GM12892 (cell line): ENCODE results near the gene ANKH.

Experiments used
- DNase-seq: peaks from one replicate; pipeline ENCODE4 v3.0.0; 2011; ENCODE audit not compliant: insufficient read length
- FAIRE-seq: peaks from 2 replicates; lab custom pipeline; 2011; peaks lifted over from hg19 to GRCh38; lab: Jason Lieb, UNC
- POLR2A ChIP-seq: IDR thresholded peaks from 2 replicates; pipeline ENCODE4 v1.6.1; 2011; ENCODE audit warnings: low read depth, low read length, control low read depth
- POLR2AphosphoS5 ChIP-seq: IDR thresholded peaks from 2 replicates; pipeline ENCODE4 v1.6.1; 2011; ENCODE audit warnings: low read depth, low read length, control low read depth
- TAF1 ChIP-seq: IDR thresholded peaks from 2 replicates; pipeline ENCODE4 v1.6.1; 2011; ENCODE audit warnings: low read depth, mild to moderate bottlenecking, control low read depth, low read length, borderline replicate concordance

ANKH gene

DNA sequence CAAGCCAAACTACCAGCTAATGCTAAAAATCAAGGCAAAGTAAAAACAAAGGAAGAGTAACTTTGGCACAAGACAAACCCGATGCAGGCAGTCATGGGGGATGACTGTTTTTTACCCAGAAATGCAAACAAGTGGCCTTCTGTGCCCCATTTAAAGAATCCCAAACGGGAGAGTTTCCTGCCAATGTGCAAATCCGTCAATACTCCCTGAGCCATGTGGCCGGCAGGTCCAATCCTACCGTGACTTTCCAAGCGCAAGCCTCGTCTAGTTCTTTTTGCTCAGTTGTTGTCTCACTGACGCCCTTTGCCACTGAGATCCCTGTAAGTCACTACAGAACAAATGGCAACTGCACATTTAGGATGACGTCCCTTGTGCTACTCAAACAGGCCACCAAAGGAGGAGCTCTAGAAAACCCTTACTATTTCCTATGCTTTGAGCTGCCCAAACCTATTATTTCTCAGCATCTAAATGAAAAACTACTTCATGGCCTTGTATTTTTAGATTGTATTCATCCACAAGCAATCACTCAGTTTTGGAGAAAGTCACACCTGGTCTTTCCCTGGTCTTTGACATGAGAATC is 163.7 kb downstream of the ANKH start:
- FAIRE-seq (no peak), DNase-seq (no peak)
- no peak for TF ChIP-seq POLR2AphosphoS5
- TF ChIP-seq POLR2A = no peak
- TF ChIP-seq TAF1 = no peak

DNA sequence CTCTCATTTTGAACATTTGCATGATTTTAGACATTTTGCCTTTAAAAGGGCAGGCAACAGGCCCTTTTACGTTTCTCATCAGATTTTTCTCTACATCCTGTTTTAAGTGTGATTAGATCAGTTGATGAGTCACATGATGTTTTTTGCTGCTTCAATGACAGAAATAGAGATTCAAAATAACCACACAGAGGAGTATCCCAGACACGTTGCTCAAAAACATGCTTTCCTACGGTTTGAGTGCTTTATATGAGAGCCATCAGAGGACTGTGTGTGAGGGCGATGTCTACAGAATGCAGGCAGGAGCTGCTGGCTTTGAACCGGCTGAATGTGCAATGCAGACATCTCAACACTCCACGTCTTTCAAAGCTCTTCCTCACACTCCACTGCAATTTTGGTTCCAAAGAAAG is 165.0 kb downstream of the ANKH start:
- DNase-seq (no peak), FAIRE-seq (no peak)
- TF ChIP-seq TAF1 = no peak
- TF ChIP-seq POLR2A = no peak
- no peak for TF ChIP-seq POLR2AphosphoS5

DNA sequence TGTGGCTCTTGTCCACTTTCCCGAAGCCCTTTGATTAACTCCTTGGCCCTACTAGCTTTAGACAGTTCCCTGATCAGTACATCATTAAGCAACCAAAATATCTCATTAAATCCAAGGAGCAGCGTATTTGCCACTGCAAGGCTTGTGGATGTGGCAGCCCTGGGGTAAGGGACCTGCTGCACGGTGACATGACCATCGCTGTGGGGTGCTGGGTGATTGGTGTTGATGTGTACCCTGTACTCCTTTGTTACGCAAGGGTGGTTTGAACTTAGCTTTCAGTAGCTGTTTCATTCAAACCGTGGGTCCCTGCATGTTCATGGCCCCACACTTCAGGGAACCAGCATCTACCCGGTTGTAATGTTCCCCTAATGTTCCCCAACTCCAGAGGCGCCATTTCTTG is 166.0 kb downstream of the ANKH start:
- no peak for FAIRE-seq
- no peak for TF ChIP-seq POLR2AphosphoS5
- no peak for TF ChIP-seq TAF1
- no peak for TF ChIP-seq POLR2A
- no peak for DNase-seq

DNA sequence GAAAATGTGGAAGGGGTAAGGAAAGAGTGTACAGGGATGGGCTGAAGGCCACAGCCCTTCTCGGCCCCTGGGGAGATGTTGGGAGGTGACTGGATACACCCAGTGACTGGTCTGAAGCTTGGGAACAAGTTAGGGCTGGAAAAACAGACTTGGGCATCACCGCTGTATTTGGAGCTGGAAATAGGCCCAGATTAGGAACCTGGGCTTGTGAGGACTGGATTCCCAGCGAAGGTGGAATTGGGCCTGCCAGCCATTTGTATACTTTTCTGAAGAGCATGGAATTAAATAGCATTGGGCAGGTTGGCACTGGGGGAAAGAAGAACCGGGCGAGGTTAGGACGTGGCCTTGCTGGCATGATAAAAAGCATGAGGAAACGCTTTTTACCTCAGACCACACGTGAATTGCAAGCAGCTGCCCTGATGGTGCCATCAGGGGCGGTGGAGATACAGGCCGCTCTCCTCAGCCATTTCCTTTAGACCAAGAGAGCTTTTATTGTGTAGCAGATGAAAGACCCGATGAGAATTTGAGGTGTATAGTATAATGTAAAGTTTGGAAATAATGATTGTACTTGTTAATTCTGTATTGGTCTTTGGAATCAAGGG is 169.2 kb downstream of the ANKH start:
- DNase-seq = no peak
- FAIRE-seq = no peak
- TF ChIP-seq POLR2AphosphoS5 (no peak), POLR2A (no peak), TAF1 (no peak)

DNA sequence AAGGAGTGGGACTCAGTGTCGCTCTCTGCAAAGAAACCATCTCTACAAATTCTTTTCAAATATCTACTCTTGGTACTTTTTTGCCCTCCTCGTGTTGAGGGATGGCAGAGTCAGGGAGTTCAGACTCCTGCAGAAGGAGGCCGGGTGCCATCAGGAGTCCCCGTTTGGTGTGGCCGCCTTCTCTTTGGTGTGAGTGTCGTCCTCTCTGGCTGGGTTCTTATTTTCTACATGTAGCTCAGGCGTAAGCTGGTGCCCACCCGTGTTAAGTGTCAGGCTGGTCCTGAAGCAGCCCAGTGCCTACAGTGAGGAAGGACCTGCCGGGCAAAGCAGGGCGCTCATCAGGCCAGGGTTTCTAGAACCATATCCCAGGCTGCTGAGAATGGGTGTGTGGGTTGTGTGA is 170.0 kb downstream of the ANKH start:
- no peak for TF ChIP-seq POLR2A
- no peak for TF ChIP-seq TAF1
- TF ChIP-seq POLR2AphosphoS5 = no peak
- FAIRE-seq (no peak), DNase-seq (no peak)

DNA sequence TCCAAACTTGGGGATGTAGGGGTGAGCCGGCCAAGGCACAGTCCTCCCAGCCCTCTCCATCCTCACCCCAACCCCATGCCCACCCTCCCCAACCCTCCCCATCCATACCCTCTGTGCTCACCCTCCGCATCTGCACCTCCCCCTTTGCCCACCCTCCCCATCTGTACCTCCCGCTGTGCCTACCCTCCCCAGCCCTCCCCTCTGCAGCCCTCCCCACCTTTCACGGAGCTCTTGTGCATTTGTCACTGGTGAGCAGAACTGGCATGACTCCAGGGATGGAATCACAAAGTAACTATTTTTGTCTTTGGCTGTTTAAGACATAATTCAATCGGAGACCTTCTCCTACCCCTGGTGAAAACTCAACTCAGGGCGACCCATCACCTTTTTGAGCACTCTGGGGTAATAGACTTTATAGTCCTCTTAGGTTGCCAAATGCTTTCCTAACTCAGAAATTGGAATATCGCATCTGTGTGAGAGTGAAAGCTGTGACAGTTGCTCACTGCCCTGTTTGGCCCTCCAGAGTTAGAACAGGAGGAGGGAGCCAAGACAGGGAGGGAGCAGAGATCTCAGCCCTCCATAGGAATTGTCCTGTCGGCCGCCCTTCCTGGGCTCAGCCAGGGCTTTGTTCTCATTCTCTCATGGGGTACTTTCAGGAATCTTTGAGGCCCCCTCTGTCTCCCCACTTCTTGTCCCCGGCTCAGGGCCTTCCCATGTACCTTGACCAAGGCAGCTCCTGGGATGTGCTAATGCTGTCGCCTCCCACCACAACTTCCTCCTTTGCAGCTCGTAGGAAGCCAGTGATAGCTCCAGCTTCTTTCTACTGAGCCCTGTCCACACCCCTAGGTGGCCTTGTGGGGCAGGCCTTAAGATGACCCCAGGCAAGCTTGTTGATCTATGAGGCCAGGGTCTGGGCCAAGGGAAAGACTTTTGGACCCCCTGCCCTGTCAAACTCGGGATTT is 170.8 kb downstream of the ANKH start:
- FAIRE-seq = no peak

DNA sequence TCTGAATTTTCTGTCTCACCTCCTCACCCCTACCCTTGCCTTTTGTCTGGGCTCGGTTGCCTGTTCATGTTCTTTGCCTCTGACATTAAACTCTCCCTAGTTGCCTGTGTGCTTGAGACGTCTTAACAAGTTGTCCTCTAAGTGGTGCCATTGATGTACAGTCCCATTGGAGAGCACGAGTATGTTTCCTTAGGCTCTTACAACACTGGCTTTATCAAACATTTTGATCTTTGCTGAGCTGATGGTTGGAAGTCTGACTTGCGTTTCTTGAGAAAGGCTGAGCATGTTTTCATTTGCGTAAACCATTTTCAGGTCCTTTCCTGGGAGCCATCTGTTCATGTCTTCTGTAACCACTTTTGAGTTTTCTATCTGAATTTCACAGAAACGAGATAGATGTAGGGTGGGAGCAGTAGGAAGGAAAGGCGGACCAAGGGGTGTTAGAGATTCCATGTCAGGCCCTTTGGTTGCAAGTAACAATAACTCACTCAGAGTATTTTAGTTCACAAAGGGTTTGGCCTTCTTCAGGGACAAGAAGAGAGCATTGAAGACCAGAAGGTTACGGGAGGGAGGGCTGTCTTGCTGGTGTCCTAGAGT is 171.7 kb downstream of the ANKH start:
- FAIRE-seq (no peak), DNase-seq (no peak)
- TF ChIP-seq POLR2A = no peak
- TF ChIP-seq TAF1 = no peak
- no peak for TF ChIP-seq POLR2AphosphoS5

More for the DNA sequence above, 170.8 kb downstream of the ANKH start:
- TF ChIP-seq POLR2AphosphoS5 (no peak; the same call in 1 of the 2 replicates), POLR2A (no peak), TAF1 (no peak)
- DNase-seq = no peak

DNA sequence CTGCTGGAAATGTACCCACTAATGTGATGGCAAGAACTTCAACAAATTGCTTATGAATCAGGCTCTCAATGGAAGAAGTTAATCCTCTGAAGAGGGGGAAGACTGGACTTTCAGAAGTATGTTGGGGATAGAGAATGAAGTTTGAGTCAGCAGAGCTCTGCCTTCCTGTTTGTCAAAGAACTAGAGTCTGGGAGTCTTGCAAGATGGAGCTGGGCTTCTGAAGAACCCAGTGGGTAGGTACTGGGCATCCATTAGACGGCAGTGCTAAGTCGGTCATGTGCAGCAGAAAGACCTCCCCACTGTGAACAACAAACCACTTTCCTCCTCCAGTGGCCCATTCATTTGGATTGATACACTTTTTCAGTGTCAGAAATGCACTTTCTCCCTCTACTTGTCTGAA is 172.4 kb downstream of the ANKH start:
- no peak for TF ChIP-seq POLR2A
- no peak for TF ChIP-seq TAF1
- no peak for TF ChIP-seq POLR2AphosphoS5
- DNase-seq = no peak
- no peak for FAIRE-seq

DNA sequence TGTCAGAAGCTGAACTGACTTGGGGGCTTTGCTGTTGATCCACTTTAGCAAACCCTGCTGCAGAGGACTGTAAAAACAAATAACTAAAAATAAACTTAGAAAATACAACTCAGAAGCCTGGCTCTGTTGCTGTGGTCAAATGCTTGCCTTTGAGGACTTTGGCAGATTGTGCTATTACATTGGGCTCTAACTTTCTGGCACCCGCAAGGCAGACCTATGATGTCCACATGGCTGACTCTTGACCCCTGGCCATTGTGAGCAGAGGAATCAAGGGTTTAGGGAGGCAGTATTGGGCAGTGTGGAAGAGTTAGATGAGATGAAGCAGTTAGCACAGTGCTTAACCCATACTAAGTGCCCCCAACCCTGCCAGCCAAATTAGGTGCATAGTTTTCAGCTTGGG is 173.1 kb downstream of the ANKH start:
- FAIRE-seq (no peak), DNase-seq (no peak)
- TF ChIP-seq POLR2A (no peak), TAF1 (no peak), POLR2AphosphoS5 (no peak)

DNA sequence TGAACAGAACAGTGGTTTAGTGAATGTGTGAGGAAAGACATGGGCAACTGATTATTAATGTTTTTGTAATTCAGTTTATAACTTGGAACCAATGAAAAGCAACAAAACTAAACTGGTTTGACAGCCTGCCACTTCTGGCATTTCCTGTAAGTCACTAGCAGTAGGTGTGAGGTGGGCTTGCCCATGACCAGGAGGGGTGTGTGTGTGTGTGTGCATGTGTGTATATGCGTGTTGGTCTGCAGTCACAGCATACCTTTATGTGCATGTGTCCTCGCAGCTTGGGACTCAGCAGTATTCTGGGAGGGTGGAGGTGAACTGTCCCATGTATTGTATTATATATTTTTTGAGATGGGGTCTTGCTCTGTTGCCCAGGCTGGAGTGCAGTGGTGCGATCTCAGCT is 174.7 kb downstream of the ANKH start:
- FAIRE-seq (no peak), DNase-seq (no peak)
- no peak for TF ChIP-seq POLR2AphosphoS5
- no peak for TF ChIP-seq POLR2A

DNA sequence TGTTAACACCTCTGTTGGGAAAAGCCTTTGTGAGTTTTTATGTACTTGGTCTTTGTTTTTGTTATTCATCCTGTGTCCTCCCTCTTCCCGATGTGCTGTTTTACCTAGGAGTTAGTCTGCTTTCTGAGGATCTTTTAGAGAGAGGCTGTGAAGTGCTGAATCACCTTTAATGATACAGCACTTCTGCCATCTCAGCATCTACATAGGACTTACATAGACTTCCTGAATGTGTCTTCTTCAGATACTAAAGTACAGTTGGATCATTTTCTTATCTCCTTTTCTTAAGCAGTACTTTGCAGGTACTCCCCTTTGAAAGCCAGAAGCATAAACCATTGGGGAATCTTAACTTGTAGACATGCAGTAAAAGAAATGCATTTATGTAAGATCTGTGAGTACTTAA is 175.5 kb downstream of the ANKH start:
- TF ChIP-seq TAF1 (no peak), POLR2A (no peak), POLR2AphosphoS5 (no peak)
- FAIRE-seq (no peak), DNase-seq (no peak)
